ENCODE measurements around the gene RAPGEF4.
"Not testable (repeated sequence)": the region's sequence is repeated elsewhere in the genome, so short reads cannot be mapped to it uniquely, and the experiment has no call there.

Gene RAPGEF4

DNA sequence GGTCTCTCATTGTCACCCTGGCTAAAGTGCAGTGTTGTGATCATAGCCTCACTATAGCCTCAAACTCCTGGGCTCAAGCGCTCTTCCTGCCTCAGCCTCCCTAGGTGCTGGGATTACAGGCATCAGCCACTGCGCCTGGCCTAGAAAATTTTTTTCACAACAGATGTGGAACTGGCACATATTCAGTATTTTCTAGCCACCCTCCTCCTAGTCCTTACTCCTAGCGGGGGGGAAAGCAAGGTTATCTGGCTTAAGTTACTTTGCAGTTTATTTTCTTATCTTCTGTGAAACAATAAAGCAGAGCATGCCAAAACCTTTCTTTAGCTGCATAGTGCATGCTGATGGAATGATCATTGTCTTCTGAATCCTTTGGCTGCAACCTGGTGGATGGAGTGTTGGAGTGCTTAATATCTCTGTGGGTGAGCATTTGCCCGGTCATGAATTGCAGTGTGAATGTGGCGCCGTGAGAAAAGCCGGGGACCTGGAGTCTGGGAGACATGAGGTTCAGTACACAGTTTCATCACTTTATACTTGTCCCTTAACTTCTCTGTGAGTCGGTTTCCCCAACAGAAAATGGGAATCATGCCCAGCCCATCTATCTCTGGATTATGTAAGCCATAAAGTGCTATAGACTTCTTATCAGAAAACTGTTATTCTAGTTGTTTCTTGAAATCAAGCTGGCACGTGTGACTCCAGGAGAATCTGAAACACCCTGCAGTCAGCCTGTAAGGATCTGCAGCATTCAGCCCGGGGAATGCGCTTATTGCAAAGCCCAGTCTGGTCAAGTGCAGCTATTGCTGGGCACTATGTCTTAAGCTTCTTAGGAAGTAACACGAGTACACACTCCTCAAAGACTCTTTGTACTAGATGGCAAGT is 301.8 kb downstream of the RAPGEF4 start:
- DNase-seq (ENCODE audit: low spot score): no peak

DNA sequence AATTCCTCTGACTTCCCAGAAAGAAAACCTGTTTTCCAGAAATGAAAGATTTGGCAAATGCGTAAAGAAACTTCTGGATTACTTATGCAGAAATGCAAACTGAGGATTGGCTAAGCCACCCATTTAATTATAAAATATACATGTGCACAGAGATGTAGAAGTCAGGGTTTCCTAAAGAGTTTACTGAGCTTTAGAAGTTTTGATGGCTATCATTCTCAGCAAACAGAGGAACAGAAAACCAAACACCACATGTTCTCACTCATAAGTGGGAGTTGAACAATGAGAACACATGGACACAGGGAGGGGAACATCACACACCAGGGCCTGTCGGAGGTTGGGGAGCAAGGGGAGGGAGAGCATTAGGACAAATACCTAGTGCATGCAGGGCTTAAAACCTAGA is 302.6 kb downstream of the RAPGEF4 start:
- not testable (repeated sequence) for DNase-seq (ENCODE audit: low spot score)

- no peak for DNase-seq (ENCODE audit: low spot score)
Observed at GRCh38 chr2:173040729-173041128, 305.1 kb downstream of the RAPGEF4 start.

DNA sequence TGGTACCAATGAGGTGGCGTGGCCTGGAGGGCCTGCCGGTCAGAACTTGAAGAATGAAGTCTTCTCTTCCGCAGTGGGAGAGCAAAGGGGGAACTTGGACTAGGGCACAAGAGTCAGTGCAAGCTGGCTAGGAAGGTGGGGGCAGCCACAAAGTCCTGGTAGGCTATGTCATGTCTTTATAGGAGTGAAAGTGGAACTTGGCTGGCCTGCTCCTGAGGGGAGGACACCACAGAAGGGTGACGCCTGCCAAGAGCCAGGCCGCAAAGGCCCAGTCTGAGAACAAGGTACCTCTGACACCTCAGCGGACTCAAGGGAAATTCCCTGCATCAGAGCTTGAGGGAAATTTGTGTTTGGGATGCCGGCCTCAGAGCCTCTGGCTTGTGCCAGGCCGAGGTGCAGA is 307.8 kb downstream of the RAPGEF4 start:
- peak; percentile 74 for DNase-seq (ENCODE audit: low spot score)

- no peak for DNase-seq (ENCODE audit: low spot score)
Observed at GRCh38 chr2:173043897-173044519, 308.4 kb downstream of the RAPGEF4 start.

GRCh38 chr2:173044686-173045085 is 309.0 kb downstream of the RAPGEF4 start:
- DNase-seq (ENCODE audit: low spot score): no peak

GRCh38 chr2:173045181-173045580 is 309.5 kb downstream of the RAPGEF4 start:
- DNase-seq (ENCODE audit: low spot score): no peak

DNA sequence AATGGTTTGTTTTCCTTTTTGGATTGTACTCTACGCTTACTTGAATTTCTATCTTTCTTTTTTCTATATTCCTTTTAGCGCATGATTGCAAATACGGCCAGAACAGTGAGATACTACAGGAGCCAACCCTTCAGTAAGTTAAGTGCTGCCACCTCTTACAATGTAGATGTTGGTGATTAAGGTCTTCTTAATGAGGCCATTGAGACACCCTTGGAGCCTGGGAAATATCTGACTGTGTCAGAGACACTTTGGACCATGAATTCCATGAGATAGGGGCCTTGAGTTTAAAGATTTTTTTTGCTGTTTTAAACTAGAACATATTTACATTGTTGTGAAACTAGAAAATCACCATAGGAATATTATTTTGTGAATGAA is 312.9 kb downstream of the RAPGEF4 start:
- DNase-seq (ENCODE audit: low spot score): no peak

GRCh38 chr2:173048897-173049661 is 313.4 kb downstream of the RAPGEF4 start:
- DNase-seq (ENCODE audit: low spot score): peak; percentile 63

- DNase-seq (ENCODE audit: low spot score): no peak
Observed at GRCh38 chr2:173049831-173050230, 314.2 kb downstream of the RAPGEF4 start.

DNA sequence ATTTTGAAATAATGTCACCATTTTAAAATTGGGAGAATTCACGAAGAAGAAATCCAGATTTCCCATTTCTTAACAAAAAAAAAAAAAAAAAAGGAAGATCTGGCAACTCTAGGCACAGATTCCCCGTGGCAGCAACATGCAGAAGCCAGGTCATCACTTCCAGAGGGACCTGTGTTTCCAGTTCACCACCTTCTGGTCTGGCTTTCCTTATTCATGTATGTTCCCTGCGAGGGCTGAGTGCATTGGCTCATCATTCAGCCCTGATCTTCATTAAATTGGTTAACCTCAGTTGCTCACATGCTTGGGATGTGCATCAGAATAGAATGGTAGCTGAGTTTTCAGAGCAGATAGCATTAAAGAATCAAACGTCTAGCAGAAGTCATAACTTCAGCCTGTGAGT is 315.0 kb downstream of the RAPGEF4 start:
- DNase-seq (ENCODE audit: low spot score): no peak

DNA sequence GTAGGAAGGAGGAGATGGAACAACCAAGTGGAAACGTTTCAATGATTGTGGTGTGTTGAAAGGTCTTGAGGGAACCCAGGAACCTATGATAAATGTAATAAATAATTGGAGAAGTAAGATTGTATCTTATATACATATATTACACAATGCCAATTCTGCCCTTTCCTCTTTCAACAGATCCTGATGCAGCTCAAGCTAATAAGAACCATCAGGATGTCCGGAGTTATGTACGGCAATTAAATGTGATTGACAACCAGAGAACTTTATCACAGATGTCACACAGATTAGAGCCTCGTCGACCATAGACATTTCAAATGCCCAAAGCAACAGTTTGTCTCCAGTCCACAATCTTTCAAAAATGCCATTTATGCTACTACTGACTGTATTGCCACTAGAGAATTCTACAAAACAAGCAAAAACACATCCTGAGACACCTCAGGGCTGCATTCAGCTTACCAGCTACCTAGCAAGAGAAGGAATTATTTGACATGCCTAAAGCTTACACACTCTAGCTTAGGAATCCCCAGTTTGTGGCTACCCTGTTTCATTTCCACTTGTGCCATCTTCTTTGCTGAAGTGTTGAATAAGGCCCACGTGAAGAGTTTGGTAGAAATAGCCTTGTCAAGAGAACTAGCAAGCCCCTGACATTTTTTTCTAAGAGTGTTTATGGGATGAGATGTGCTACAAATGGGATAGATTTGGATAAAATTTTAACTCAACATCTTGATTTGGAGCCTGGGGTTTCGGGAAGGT is 316.0 kb downstream of the RAPGEF4 start:
- DNase-seq (ENCODE audit: low spot score): no peak

DNA sequence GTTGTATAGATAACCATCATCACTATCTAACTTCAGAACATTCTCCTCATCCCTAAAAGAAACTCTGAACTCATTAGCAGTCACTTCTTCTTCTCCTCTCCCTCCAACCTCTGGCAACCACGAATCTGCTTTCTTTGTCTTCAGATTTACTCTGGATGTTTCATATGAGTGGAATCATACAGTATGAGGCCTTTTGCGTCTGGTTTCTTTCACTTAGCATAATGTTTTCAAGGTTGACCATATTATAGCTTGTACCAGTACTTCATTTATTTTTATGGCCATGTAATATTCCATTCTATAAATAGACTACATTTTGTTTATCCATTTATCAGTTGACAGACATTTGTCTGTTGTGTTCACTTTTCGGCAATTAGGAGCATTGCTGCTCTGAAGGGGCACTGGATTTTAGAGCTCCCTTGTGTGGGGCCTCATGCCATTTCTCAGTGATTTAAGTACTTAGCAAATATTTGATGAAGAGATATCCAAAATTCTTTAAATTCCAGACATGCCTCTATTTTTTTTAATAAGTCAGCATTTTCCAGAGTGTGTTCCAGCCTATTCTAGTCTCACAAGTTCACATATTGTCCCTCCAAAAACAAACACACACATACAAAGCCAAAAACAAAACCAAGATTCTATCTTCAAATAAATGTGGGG is 317.5 kb downstream of the RAPGEF4 start:
- no peak for DNase-seq (ENCODE audit: low spot score)

DNA sequence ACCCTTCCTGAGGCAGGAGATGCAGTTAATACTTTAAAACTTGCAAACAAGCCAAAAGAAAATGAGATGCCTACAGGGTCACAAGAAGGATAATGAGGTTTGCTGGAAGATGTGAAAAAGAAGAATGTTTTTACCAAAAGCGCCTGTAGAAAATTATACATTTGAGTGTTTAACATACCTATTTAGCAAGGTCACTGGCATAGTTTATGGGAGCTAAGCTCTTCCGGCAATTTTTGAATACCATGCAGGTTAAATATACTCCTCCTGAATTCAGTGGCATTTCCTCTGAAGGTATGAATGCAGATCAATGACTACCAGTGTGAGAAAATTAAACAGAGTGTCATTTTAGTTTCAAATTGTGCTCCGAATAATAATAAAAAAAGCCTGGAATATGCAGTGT is 318.8 kb downstream of the RAPGEF4 start:
- DNase-seq (ENCODE audit: low spot score): no peak

- no peak for DNase-seq (ENCODE audit: low spot score)
Observed at GRCh38 chr2:173056705-173057364, 321.2 kb downstream of the RAPGEF4 start.

DNA sequence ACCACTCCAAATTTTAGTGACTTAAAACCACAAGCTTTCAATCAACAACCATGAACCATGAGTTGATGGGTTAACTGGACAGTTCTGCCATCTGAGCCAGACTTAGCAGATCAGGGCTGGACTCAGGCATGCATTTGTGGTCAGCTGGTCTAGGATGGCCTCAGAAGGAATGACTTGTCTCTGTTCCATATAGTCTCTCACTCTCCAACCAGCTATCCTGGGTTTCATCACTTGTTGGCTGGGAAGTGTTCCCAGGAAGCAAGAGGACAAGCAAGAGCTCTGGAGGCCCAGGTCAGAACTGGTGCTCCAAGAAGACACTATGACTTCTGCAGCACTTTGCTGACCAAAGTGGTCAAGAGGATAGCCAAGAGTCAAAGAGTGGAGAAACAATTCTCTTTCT is 322.5 kb downstream of the RAPGEF4 start:
- DNase-seq (ENCODE audit: low spot score): no peak

DNA sequence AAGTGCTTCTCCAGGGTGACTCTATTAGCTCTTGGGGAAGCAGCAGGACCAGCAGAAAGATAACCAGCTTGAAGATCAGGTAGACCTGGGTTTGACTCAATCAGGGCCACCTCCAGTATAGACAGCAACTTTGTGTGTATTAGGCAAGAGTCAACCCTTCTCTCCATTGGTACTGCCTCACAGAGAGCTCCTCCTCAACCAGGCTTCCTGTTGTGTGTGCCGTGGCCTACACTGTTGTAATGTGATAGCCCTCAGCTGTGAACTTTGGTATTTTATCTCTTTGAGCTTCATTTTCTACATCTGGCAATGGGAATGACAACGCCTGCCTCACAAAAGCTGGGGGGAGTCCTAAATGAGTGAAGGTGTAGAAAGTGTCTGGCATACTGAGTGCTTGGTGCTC is 323.0 kb downstream of the RAPGEF4 start:
- DNase-seq (ENCODE audit: low spot score): no peak

GRCh38 chr2:173059292-173059691 is 323.6 kb downstream of the RAPGEF4 start:
- no peak for DNase-seq (ENCODE audit: low spot score)

- no peak for DNase-seq (ENCODE audit: low spot score)
Observed at GRCh38 chr2:173059971-173060461, 324.4 kb downstream of the RAPGEF4 start.

DNA sequence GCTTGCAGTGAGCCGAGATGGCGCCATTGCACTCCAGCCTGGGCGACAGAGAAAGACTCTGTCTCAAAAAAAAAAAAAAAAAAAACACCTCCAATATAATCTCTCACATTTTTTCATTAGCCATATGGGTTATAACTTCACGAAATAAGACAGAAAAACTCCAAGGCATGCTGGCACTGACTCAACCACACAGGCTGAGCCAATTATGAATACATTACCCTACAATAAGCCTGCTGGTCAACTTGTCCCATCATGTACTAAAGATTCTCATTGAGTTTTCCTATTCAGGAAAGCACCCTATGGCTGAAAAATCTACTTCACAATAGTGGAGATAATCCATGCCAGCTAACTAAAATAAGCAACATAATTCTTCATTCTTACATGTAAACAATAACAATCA is 327.2 kb downstream of the RAPGEF4 start:
- no peak for DNase-seq (ENCODE audit: low spot score)
